Activated naive CD4-positive, alpha-beta T cell treated with anti-CD3 and anti-CD28 coated beads, Interleukin-2, amount 50 U/mL, for 16 hours (primary cell): ENCODE measurements around the gene FBXO22.
"Not testable (repeated sequence)": the region's sequence is repeated elsewhere in the genome, so short reads cannot be mapped to it uniquely, and the experiment has no call there.

ENCODE experiments used
- DNase-seq: peaks from one replicate; pipeline ENCODE4 v3.0.0-alpha.2; 2020

The FBXO22 gene

DNA sequence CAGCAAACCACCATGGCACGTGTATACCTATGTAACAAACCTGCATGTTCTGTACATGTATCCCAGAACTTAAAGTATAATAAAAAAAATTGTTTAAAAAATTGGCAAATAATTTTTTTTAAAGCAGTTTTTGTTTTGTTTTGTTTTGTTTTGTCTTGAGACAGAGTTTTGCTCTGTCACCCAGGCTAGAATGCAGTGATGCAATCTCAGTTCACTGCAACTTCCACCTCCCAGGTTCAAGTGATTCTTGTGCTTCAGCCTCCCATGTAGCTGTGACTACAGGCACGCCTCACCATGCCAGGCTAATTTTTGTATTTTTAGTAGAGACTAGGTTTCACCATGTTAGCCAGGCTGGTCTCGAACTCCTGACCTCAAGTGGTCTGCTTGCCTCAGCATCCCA, 81.0 kb downstream of the FBXO22 start:
- not testable (repeated sequence) for DNase-seq

DNA sequence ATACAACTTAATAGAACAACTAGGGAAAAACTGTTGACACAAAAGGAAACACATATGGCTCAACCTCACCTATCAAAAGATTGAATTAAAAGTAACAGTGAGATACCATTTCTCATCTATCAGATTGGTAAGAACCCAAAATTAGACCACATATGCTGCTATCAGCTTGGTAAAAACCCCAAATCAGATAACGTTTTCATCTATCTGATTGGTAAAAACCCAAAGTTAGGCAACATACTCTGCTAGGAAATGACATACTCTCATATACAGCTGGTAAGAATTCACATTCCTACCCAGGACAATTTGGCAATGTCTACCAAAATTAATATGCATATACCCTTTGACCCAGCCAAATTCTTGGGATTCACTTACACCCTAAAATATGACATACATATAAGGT, 82.3 kb downstream of the FBXO22 start:
- no peak for DNase-seq

- no peak for DNase-seq
Measured at GRCh38 chr15:75989045-75989444, 85.4 kb downstream of the FBXO22 start.

DNA sequence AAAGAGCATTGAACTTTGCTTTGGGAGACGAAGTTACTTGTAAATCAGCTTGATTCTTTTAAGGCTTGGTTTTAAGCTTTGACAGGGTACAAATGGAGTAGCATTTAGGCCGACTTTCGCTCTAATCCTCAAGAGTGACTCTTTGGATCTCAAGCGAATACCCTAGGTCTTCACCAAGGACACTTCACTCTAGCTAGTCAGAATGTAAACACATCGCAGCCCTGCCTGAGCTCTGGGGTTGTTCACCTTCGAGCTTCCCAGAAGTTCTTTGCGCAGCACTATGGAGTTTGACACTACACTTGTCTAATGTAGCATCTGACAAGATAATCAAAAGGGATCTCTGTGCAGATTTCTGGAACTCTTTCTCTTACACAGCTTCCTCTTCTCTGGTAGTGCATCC, 86.2 kb downstream of the FBXO22 start:
- DNase-seq = no peak
